Activated naive CD8-positive, alpha-beta T cell (primary cell): ENCODE data around the gene RAB39B.
A peak's percentile ranks its signal among the peaks of the same experiment; 100 is the strongest.
"Not testable (repeated sequence)": the region's sequence is repeated elsewhere in the genome, so short reads cannot be mapped to it uniquely, and the experiment has no call there.

ENCODE experiments used
- H3K27ac Mint-ChIP-seq: one replicate; pipeline ENCODE4 v1.8.0; 2021; ENCODE audit warnings: mixed read lengths
- H3K27me3 Mint-ChIP-seq: one replicate; pipeline ENCODE4 v1.8.0; 2021; ENCODE audit warnings: mixed read lengths
- H3K36me3 Mint-ChIP-seq: one replicate; pipeline ENCODE4 v1.8.0; 2021; ENCODE audit warnings: mixed read lengths
- H3K4me1 Mint-ChIP-seq: one replicate; pipeline ENCODE4 v1.8.0; 2021; ENCODE audit warnings: low read depth, mixed read lengths
- H3K4me3 Mint-ChIP-seq: one replicate; pipeline ENCODE4 v1.8.0; 2021; ENCODE audit warnings: mild to moderate bottlenecking, mixed read lengths
- H3K9me3 Mint-ChIP-seq: one replicate; pipeline ENCODE4 v1.8.0; 2021; ENCODE audit warnings: low read depth, mixed read lengths

RAB39B gene

DNA sequence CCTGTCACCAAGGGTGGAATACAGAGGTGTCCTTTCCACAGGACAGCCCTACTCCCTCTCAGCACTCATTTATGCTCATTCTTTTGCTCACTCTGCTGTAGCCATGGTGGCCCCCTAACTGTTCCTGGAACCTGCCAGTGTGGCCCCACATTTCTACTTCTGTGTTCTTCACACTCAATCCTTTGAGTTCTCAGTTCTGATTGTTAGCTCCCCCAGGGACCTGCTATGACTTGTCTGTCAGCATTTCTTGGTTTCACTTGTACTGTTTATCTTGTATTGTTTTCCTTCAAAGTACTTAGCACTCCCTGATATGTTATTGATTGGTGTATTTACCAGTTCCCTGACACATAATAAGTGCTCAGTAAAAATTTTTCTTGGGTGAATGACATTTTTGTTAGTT, 33.1 kb downstream of the RAB39B start:
- Mint-ChIP-seq H3K4me1 (peaks cover 14% of the 10 kb centered on the region), H3K36me3 (peaks cover 4% of the 10 kb centered on the region), H3K9me3 (no peaks in the 10 kb centered on the region), H3K27me3 (no peaks in the 10 kb centered on the region), H3K27ac (peak overlapping the region; percentile 34), H3K4me3 (no peak overlapping the region)

DNA sequence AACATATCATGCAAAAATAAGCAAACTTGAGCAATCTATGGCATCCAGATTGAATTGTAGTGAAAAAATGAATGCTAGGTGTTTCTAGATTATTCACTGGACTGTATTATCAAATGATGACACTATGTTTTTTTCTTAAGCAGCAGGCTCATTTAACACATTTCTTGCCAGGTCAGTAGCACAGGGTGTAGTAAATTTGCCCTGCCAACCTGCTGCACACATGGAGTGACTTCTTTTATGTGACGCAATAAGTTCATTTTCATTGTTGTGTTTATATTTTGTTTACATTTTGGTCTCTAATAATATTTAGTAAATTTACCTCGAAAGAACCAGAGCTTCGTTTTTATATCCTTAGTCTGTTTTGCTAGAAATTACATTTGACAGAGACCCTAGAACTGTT, 38.5 kb downstream of the RAB39B start:
- Mint-ChIP-seq H3K27ac (no peak overlapping the region), H3K4me1 (peaks cover 11% of the 10 kb centered on the region), H3K9me3 (no peaks in the 10 kb centered on the region), H3K4me3 (no peak overlapping the region), H3K27me3 (no peaks in the 10 kb centered on the region), H3K36me3 (peaks cover 2% of the 10 kb centered on the region)

DNA sequence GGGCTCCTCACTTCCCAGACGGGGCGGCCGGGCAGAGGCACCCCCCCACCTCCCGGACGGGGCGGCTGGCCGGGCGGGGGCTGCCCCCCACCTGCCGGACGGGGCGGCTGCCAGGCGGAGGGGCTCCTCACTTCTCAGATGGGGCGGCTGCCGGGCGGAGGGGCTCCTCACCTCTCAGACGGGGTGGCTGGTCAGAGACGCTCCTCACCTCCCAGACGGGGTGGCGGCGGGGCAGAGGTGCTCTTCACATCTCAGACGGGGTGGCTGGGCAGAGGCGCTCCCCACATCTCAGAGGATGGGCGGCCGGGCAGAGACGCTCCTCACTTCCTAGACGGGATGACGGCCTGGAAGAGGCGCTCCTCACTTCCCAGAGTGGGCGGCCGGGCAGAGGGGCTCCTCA, 40.5 kb downstream of the RAB39B start:
- not testable (repeated sequence) for H3K27me3 Mint-ChIP-seq, H3K36me3 Mint-ChIP-seq, H3K4me3 Mint-ChIP-seq, H3K9me3 Mint-ChIP-seq, H3K27ac Mint-ChIP-seq
- H3K4me1 Mint-ChIP-seq = peaks cover 16% of the 10 kb centered on the region

DNA sequence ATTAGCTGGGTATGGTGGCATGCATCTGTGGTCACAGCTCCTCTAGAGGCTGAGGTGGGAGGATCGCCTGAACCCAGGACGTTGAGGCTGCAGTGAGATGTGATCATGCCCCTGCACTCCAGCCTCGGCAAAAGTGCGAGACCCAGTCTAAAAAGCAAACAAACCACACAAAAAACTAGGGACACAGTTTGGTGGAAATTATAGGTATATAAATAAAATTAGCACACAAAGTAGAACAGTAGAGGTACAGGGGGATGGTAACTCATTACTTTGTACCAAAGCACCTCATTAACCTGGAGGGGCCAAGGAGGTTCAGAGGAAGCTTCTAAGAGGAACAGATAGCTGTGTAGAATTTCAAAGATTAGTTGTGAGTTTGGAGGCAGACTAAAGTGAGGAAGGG, 42.9 kb downstream of the RAB39B start:
- peaks cover 31% of the 10 kb centered on the region for H3K4me1 Mint-ChIP-seq
- no peaks in the 10 kb centered on the region for H3K9me3 Mint-ChIP-seq
- H3K27me3 Mint-ChIP-seq = no peaks in the 10 kb centered on the region
- no peak overlapping the region for H3K4me3 Mint-ChIP-seq
- H3K27ac Mint-ChIP-seq = no peak overlapping the region
- H3K36me3 Mint-ChIP-seq = no peaks in the 10 kb centered on the region

- Mint-ChIP-seq H3K4me1 (peaks cover 32% of the 10 kb centered on the region), H3K36me3 (no peaks in the 10 kb centered on the region), H3K4me3 (peak overlapping the region; percentile 32), H3K27me3 (no peaks in the 10 kb centered on the region), H3K9me3 (no peaks in the 10 kb centered on the region), H3K27ac (peak overlapping the region; percentile 61)
Observed at GRCh38 chrX:155218777-155219176, 45.5 kb downstream of the RAB39B start.

DNA sequence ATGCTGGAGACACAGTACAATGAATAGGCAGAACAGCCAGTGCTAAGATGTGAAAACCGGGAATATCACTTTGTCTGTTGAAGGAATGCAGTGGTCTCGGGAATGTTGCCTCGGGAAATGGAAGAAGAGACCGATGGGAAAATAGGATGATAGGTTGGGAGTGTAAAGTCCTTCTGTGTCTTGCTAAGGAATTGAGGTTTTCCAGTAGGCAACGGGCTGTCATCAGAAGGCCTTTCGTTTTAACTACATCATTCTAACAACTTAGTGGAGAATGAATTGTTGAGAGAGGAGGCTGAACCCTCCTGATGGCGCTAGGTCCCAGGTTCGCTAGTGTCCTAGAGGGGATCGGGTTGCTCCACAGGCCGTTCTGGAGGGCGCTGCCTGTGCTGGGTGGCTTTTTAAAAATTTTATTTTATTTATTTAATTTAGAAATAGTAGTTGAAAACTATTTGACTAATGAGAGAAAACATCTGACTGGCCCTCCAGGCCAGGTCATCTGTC, 47.3 kb downstream of the RAB39B start:
- H3K4me3 Mint-ChIP-seq = peak overlapping the region; percentile 98
- H3K27me3 Mint-ChIP-seq = no peaks in the 10 kb centered on the region
- no peaks in the 10 kb centered on the region for H3K36me3 Mint-ChIP-seq
- H3K4me1 Mint-ChIP-seq = peaks cover 32% of the 10 kb centered on the region
- H3K27ac Mint-ChIP-seq = peak overlapping the region; percentile 94
- no peaks in the 10 kb centered on the region for H3K9me3 Mint-ChIP-seq

DNA sequence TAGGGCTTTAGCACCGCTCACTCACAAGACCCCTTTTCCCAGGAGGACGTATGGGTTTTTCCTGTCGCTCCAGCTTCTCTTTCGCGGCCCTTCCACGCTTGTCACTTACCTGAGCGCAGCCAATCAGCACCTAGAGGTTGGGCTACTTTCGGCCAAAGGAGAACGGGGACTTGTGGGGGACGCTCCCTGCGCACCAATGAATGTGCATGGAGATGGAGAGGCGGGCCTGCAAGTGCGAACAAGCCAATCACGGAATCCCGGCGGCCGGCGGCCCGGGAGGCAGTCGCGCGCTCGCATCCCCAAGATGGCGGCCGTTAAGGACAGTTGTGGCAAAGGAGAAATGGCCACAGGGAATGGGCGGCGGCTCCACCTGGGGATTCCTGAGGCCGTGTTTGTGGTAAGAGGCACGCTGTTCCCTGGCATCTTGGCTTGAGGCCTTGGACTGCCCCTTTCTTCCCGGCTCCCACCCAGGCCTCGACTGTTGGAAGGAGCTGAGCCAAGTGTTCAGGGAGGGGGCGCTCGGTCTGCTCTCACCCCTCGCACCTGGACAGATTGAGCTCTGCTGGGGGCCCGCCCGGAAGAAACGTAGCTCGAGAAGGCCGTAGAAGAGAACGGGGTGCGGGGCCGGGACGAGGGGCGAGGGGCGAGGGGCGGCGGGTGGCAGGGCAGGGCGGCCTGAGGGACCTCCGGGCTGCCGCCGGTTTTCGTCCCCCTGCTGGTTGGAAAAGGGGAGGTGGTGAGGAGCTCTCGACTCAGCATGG, 47.9 kb downstream of the RAB39B start, which contains the start of gene VBP1:
TSS of gene VBP1 (plus strand) at position 282 of the 761 bp plus-strand sequence. CDS start at position 305, 23 bp downstream.
- H3K36me3 Mint-ChIP-seq = no peaks in the 10 kb centered on the region
- H3K9me3 Mint-ChIP-seq = no peaks in the 10 kb centered on the region
- H3K27me3 Mint-ChIP-seq = no peaks in the 10 kb centered on the region
- H3K4me3 Mint-ChIP-seq = peak within 1 kb of the TSS; percentile 98
- peak within 1 kb of the TSS; percentile 94 for H3K27ac Mint-ChIP-seq
- H3K4me1 Mint-ChIP-seq = peaks cover 29% of the 10 kb centered on the region

GRCh38 chrX:155215443-155216178, 48.7 kb downstream of the RAB39B start:
- Mint-ChIP-seq H3K27me3 (no peaks in the 10 kb centered on the region), H3K27ac (peak overlapping the region; percentile 94), H3K9me3 (no peaks in the 10 kb centered on the region), H3K4me3 (peak overlapping the region; percentile 98), H3K4me1 (peaks cover 29% of the 10 kb centered on the region), H3K36me3 (no peaks in the 10 kb centered on the region)

DNA sequence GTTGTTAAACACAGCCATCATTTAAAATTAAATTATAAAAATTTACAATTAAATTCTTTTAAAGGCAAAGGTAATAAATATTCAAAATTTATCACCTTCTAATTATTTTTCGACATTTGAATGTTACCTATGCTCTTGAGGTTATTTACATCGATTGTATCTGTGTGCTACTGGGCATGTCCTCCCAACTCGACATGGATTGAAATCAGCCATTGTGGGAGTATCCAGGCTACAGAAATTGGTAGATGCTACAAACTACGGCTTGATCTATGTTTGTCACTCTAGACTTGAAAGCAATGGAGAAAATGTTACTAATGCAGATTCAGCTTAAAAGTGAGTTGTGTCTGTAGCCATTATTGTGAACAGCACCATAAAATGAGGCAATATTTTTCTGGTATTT, 50.6 kb downstream of the RAB39B start:
- Mint-ChIP-seq H3K36me3 (no peaks in the 10 kb centered on the region), H3K27ac (no peak overlapping the region), H3K4me1 (peaks cover 21% of the 10 kb centered on the region), H3K4me3 (no peak overlapping the region), H3K9me3 (no peaks in the 10 kb centered on the region), H3K27me3 (no peaks in the 10 kb centered on the region)

DNA sequence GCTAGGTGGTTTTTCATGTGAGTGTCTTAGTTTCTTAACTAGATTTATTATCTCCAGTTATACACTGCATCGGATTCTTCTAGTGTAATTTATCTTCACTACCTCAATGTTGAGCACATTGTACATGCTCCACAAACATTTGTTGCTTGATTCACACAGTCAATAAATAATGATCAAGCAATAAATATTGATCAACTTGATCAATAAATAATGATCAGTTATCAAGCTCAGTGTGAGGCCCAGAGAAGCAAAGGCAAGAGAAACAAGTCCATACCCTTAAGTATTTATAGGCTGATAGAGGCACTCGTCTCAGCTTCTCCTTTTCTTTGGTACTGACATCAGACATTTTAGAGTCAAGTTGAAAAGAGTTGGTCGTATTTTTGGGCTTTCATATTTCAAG, 53.1 kb downstream of the RAB39B start:
- Mint-ChIP-seq H3K36me3 (no peaks in the 10 kb centered on the region), H3K27me3 (no peaks in the 10 kb centered on the region), H3K4me3 (no peak overlapping the region), H3K9me3 (no peaks in the 10 kb centered on the region), H3K4me1 (peaks cover 5% of the 10 kb centered on the region), H3K27ac (no peak overlapping the region)
